ENCODE measurements around the gene ADGRG6. TPM values are rescaled to one million over a fixed set of nuclear protein-coding genes. Genes with fewer than 3 reads are reported as not detected.

The ADGRG6 gene
- polyA plus RNA-seq = 1 to 10 TPM; 6.8 to 7.0 TPM

GRCh38 chr6:142301651-142302391 is at the start of gene ADGRG6:
TSS of gene ADGRG6 (plus strand) at chr6:142302007. CDS start at chr6:142302330, 323 bp downstream.
- no peaks in the 10 kb centered on the region for H3K4me1 ChIP-seq (ENCODE audit: control insufficient read depth in 2 of 2, insufficient read depth in 2 of 2, low read length in 1 of 2)
- H3K36me3 ChIP-seq (ENCODE audit: control insufficient read depth in 2 of 2, insufficient read depth in 2 of 2, low read length in 1 of 2) = no peaks in the 10 kb centered on the region
- peak within 1 kb of the TSS; percentile 92 to 96 for H3K27ac ChIP-seq (ENCODE audit: low read depth in 2 of 2, low read length in 1 of 2)
- peak within 1 kb of the TSS; percentile 65 to 82 for H3K4me3 ChIP-seq (ENCODE audit: low read depth in 1 of 2, low read length in 2 of 2)
- no peaks in the 10 kb centered on the region for H3K27me3 ChIP-seq (ENCODE audit: control insufficient read depth in 1 of 2, insufficient read depth in 2 of 2, low read length in 2 of 2)
- 1% methylated on average over 60 to 69 of the region's 69 CpGs for WGBS, 2 donors
- H3K9me3 ChIP-seq (ENCODE audit: control insufficient read depth in 2 of 2, insufficient read depth in 1 of 2, low read depth in 1 of 2, low read length in 1 of 2) = no peaks in the 10 kb centered on the region

DNA sequence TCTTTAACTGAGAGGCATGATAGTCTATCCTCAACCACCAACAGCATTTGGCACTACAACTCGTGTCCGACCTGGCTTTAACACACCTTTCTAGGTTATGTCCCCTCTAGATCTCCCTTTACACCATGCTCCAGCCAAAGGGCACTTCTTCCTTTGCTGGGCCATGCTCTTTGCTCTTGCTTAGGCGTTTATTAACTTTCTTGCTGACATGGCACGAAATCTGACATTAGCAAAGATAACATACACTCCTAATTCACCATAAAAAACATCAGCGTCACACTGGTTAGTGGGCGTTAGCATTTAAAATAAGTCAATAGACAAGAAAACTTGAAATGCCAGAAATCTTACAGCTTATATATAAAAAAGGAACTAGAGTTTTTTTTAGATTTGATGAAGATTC is 47.3 kb upstream of the ADGRG6 start:
- Histone ChIP-seq H3K4me3 (ENCODE audit: low read depth in 1 of 2, low read length in 2 of 2) (no peak overlapping the region), H3K9me3 (ENCODE audit: control insufficient read depth in 2 of 2, insufficient read depth in 1 of 2, low read depth in 1 of 2, low read length in 1 of 2) (no peaks in the 10 kb centered on the region), H3K27ac (ENCODE audit: low read depth in 2 of 2, low read length in 1 of 2) (no peak overlapping the region), H3K27me3 (ENCODE audit: control insufficient read depth in 1 of 2, insufficient read depth in 2 of 2, low read length in 2 of 2) (no peaks in the 10 kb centered on the region), H3K4me1 (ENCODE audit: control insufficient read depth in 2 of 2, insufficient read depth in 2 of 2, low read length in 1 of 2) (no peaks in the 10 kb centered on the region), H3K36me3 (ENCODE audit: control insufficient read depth in 2 of 2, insufficient read depth in 2 of 2, low read length in 1 of 2) (no peaks in the 10 kb centered on the region)
- WGBS, 2 donors = 79 to 85% methylated on average over 6 of the region's 6 CpGs

GRCh38 chr6:142255785-142256184 is 46.0 kb upstream of the ADGRG6 start:
- no peak overlapping the region for H3K27ac ChIP-seq (ENCODE audit: low read depth in 2 of 2, low read length in 1 of 2)
- H3K4me3 ChIP-seq (ENCODE audit: low read depth in 1 of 2, low read length in 2 of 2) = no peak overlapping the region
- no peaks in the 10 kb centered on the region for H3K27me3 ChIP-seq (ENCODE audit: control insufficient read depth in 1 of 2, insufficient read depth in 2 of 2, low read length in 2 of 2)
- H3K9me3 ChIP-seq (ENCODE audit: control insufficient read depth in 2 of 2, insufficient read depth in 1 of 2, low read depth in 1 of 2, low read length in 1 of 2) = no peaks in the 10 kb centered on the region
- H3K36me3 ChIP-seq (ENCODE audit: control insufficient read depth in 2 of 2, insufficient read depth in 2 of 2, low read length in 1 of 2) = no peaks in the 10 kb centered on the region
- 42 to 60% methylated on average over 2 of the region's 2 CpGs for WGBS, 2 donors
- H3K4me1 ChIP-seq (ENCODE audit: control insufficient read depth in 2 of 2, insufficient read depth in 2 of 2, low read length in 1 of 2) = no peaks in the 10 kb centered on the region

GRCh38 chr6:142258305-142258704 is 43.5 kb upstream of the ADGRG6 start:
- Histone ChIP-seq H3K36me3 (ENCODE audit: control insufficient read depth in 2 of 2, insufficient read depth in 2 of 2, low read length in 1 of 2) (no peaks in the 10 kb centered on the region), H3K27ac (ENCODE audit: low read depth in 2 of 2, low read length in 1 of 2) (no peak overlapping the region), H3K27me3 (ENCODE audit: control insufficient read depth in 1 of 2, insufficient read depth in 2 of 2, low read length in 2 of 2) (no peaks in the 10 kb centered on the region), H3K4me1 (ENCODE audit: control insufficient read depth in 2 of 2, insufficient read depth in 2 of 2, low read length in 1 of 2) (no peaks in the 10 kb centered on the region), H3K4me3 (ENCODE audit: low read depth in 1 of 2, low read length in 2 of 2) (no peak overlapping the region), H3K9me3 (ENCODE audit: control insufficient read depth in 2 of 2, insufficient read depth in 1 of 2, low read depth in 1 of 2, low read length in 1 of 2) (no peaks in the 10 kb centered on the region)
- WGBS, 2 donors = 93 to 96% methylated on average over 6 of the region's 6 CpGs

- Histone ChIP-seq H3K27ac (ENCODE audit: low read depth in 2 of 2, low read length in 1 of 2) (no peak overlapping the region), H3K36me3 (ENCODE audit: control insufficient read depth in 2 of 2, insufficient read depth in 2 of 2, low read length in 1 of 2) (no peaks in the 10 kb centered on the region), H3K4me3 (ENCODE audit: low read depth in 1 of 2, low read length in 2 of 2) (no peak overlapping the region), H3K9me3 (ENCODE audit: control insufficient read depth in 2 of 2, insufficient read depth in 1 of 2, low read depth in 1 of 2, low read length in 1 of 2) (no peaks in the 10 kb centered on the region), H3K27me3 (ENCODE audit: control insufficient read depth in 1 of 2, insufficient read depth in 2 of 2, low read length in 2 of 2) (no peaks in the 10 kb centered on the region), H3K4me1 (ENCODE audit: control insufficient read depth in 2 of 2, insufficient read depth in 2 of 2, low read length in 1 of 2) (no peaks in the 10 kb centered on the region)
- 90 to 96% methylated on average over 8 of the region's 8 CpGs for WGBS, 2 donors
These were observed 43.0 kb upstream of the ADGRG6 start for GRCh38 chr6:142258757-142259156.

DNA sequence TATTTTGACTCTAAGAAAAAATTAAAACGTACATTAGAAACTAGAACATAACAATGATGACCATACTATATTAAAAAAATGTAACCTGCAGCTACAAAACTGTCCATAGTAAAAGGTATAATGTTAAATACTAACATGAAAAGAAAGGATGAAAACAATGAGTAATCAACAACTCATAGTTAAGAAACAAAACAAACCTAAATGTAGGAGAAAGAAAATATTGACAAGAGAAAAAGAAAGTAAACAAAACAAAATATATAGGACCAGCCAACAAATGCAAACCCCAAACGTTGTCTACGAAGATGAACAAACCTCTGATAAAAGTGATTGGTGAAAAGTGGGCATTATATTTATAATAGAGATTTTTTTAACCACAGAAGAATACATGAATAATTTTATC is 41.1 kb upstream of the ADGRG6 start:
- 84% methylated on average over 3 of the region's 3 CpGs for WGBS, 2 donors
- Histone ChIP-seq H3K4me1 (ENCODE audit: control insufficient read depth in 2 of 2, insufficient read depth in 2 of 2, low read length in 1 of 2) (no peaks in the 10 kb centered on the region), H3K4me3 (ENCODE audit: low read depth in 1 of 2, low read length in 2 of 2) (no peak overlapping the region), H3K27ac (ENCODE audit: low read depth in 2 of 2, low read length in 1 of 2) (no peak overlapping the region), H3K9me3 (ENCODE audit: control insufficient read depth in 2 of 2, insufficient read depth in 1 of 2, low read depth in 1 of 2, low read length in 1 of 2) (no peaks in the 10 kb centered on the region), H3K36me3 (ENCODE audit: control insufficient read depth in 2 of 2, insufficient read depth in 2 of 2, low read length in 1 of 2) (no peaks in the 10 kb centered on the region), H3K27me3 (ENCODE audit: control insufficient read depth in 1 of 2, insufficient read depth in 2 of 2, low read length in 2 of 2) (no peaks in the 10 kb centered on the region)

GRCh38 chr6:142262231-142262630 is 39.6 kb upstream of the ADGRG6 start:
- Histone ChIP-seq H3K4me3 (ENCODE audit: low read depth in 1 of 2, low read length in 2 of 2) (no peak overlapping the region), H3K27ac (ENCODE audit: low read depth in 2 of 2, low read length in 1 of 2) (no peak overlapping the region), H3K27me3 (ENCODE audit: control insufficient read depth in 1 of 2, insufficient read depth in 2 of 2, low read length in 2 of 2) (no peaks in the 10 kb centered on the region), H3K9me3 (ENCODE audit: control insufficient read depth in 2 of 2, insufficient read depth in 1 of 2, low read depth in 1 of 2, low read length in 1 of 2) (no peaks in the 10 kb centered on the region), H3K36me3 (ENCODE audit: control insufficient read depth in 2 of 2, insufficient read depth in 2 of 2, low read length in 1 of 2) (no peaks in the 10 kb centered on the region), H3K4me1 (ENCODE audit: control insufficient read depth in 2 of 2, insufficient read depth in 2 of 2, low read length in 1 of 2) (no peaks in the 10 kb centered on the region)

DNA sequence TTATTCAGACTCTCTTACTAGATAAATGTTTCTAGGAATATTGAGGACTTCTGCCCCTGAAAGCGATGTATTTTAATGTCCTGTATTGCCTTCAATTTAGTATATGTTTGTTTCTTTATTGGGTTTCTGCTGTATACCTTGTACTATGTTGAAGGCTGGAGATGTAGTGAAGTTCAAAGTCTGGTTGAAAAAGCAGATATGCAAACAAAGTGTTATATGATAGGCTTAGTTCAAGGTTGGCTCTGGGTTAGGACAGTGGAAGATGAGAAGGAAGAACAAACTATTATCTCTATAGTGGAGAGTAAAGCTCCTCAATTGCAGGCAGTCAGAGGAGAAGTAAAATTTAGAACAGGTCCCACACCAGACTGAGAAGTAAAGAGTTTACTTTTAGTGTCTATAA is 36.3 kb upstream of the ADGRG6 start:
- no peaks in the 10 kb centered on the region for H3K9me3 ChIP-seq (ENCODE audit: control insufficient read depth in 2 of 2, insufficient read depth in 1 of 2, low read depth in 1 of 2, low read length in 1 of 2)
- no peaks in the 10 kb centered on the region for H3K36me3 ChIP-seq (ENCODE audit: control insufficient read depth in 2 of 2, insufficient read depth in 2 of 2, low read length in 1 of 2)
- H3K27me3 ChIP-seq (ENCODE audit: control insufficient read depth in 1 of 2, insufficient read depth in 2 of 2, low read length in 2 of 2) = no peaks in the 10 kb centered on the region
- H3K4me1 ChIP-seq (ENCODE audit: control insufficient read depth in 2 of 2, insufficient read depth in 2 of 2, low read length in 1 of 2) = no peaks in the 10 kb centered on the region
- WGBS, 2 donors = 69 to 99% methylated on average over 1 of the region's 1 CpG
- H3K4me3 ChIP-seq (ENCODE audit: low read depth in 1 of 2, low read length in 2 of 2) = no peak overlapping the region
- H3K27ac ChIP-seq (ENCODE audit: low read depth in 2 of 2, low read length in 1 of 2) = no peak overlapping the region

DNA sequence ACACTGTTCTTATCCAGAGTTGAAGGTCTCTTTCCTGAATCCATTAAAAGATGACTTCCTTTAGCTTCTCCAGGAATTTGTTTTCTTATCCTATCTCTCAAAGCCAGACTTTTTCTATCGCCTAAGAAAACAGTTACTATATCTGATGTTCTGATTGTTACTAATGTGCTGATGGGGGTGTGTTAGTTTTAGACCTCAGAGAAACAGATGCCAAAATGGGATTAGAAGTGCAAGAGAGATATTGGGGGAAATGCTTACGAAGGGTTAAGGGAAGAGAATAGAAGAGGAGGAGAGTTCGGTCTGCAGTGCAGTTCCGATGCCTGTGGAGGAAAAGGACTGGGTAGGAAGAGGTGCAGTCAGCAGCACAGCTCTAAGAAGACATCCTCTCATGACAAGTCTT is 35.7 kb upstream of the ADGRG6 start:
- Histone ChIP-seq H3K27ac (ENCODE audit: low read depth in 2 of 2, low read length in 1 of 2) (no peak overlapping the region), H3K4me1 (ENCODE audit: control insufficient read depth in 2 of 2, insufficient read depth in 2 of 2, low read length in 1 of 2) (no peaks in the 10 kb centered on the region), H3K9me3 (ENCODE audit: control insufficient read depth in 2 of 2, insufficient read depth in 1 of 2, low read depth in 1 of 2, low read length in 1 of 2) (no peaks in the 10 kb centered on the region), H3K36me3 (ENCODE audit: control insufficient read depth in 2 of 2, insufficient read depth in 2 of 2, low read length in 1 of 2) (no peaks in the 10 kb centered on the region), H3K4me3 (ENCODE audit: low read depth in 1 of 2, low read length in 2 of 2) (no peak overlapping the region), H3K27me3 (ENCODE audit: control insufficient read depth in 1 of 2, insufficient read depth in 2 of 2, low read length in 2 of 2) (no peaks in the 10 kb centered on the region)
- 77 to 86% methylated on average over 4 of the region's 4 CpGs for WGBS, 2 donors

- Histone ChIP-seq H3K4me1 (ENCODE audit: control insufficient read depth in 2 of 2, insufficient read depth in 2 of 2, low read length in 1 of 2) (no peaks in the 10 kb centered on the region), H3K27ac (ENCODE audit: low read depth in 2 of 2, low read length in 1 of 2) (no peak overlapping the region), H3K9me3 (ENCODE audit: control insufficient read depth in 2 of 2, insufficient read depth in 1 of 2, low read depth in 1 of 2, low read length in 1 of 2) (no peaks in the 10 kb centered on the region), H3K27me3 (ENCODE audit: control insufficient read depth in 1 of 2, insufficient read depth in 2 of 2, low read length in 2 of 2) (no peaks in the 10 kb centered on the region), H3K4me3 (ENCODE audit: low read depth in 1 of 2, low read length in 2 of 2) (no peak overlapping the region), H3K36me3 (ENCODE audit: control insufficient read depth in 2 of 2, insufficient read depth in 2 of 2, low read length in 1 of 2) (no peaks in the 10 kb centered on the region)
- 82 to 90% methylated on average over 1 of the region's 1 CpG for WGBS, 2 donors
These were observed 30.3 kb upstream of the ADGRG6 start for GRCh38 chr6:142271476-142271875.

Data from esophagus (tissue), 2 donors.